AG10803 (cell line): ENCODE measurements around the gene TENT4A.

Experiments
- DNase-seq: peaks from one replicate; pipeline ENCODE4 v3.0.0; 2010; ENCODE audit warnings: low read depth
- H3K4me3 ChIP-seq: 2 replicates; pipeline ENCODE4 v1.5.1; 2011; ENCODE audit warnings: mild to moderate bottlenecking, low read length, control low read depth
- TF ChIP-seq, protein P1 (sequence below): conservative IDR thresholded peaks from 2 replicates; pipeline ENCODE4 v1.5.1; 2011; ENCODE audit warnings: mild to moderate bottlenecking, low read length, control low read depth, inconsistent platforms

TENT4A gene

DNA sequence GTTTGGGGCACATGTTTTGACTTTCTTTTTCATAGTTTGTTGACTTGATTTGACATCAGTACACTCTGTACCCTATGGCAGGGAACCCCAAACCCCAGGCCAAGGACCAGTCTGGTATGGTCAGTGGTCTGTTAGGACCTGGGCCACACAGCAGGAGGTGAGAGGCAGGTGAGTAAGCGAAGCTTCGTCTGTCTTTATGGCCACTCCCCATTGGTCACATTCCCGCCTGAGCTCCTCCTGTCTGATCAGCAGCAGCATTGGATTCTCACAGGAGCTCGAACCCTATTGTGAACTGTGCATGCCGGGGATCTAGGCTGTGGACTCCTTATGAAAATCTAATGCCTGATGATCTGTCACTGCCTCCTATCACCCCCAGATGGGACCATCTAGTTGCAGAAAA is 88.0 kb downstream of the TENT4A start:
- no peak overlapping the region for H3K4me3 ChIP-seq
- TF ChIP-seq, protein P1, sequence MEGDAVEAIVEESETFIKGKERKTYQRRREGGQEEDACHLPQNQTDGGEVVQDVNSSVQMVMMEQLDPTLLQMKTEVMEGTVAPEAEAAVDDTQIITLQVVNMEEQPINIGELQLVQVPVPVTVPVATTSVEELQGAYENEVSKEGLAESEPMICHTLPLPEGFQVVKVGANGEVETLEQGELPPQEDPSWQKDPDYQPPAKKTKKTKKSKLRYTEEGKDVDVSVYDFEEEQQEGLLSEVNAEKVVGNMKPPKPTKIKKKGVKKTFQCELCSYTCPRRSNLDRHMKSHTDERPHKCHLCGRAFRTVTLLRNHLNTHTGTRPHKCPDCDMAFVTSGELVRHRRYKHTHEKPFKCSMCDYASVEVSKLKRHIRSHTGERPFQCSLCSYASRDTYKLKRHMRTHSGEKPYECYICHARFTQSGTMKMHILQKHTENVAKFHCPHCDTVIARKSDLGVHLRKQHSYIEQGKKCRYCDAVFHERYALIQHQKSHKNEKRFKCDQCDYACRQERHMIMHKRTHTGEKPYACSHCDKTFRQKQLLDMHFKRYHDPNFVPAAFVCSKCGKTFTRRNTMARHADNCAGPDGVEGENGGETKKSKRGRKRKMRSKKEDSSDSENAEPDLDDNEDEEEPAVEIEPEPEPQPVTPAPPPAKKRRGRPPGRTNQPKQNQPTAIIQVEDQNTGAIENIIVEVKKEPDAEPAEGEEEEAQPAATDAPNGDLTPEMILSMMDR: no peak
- DNase-seq: no peak

DNA sequence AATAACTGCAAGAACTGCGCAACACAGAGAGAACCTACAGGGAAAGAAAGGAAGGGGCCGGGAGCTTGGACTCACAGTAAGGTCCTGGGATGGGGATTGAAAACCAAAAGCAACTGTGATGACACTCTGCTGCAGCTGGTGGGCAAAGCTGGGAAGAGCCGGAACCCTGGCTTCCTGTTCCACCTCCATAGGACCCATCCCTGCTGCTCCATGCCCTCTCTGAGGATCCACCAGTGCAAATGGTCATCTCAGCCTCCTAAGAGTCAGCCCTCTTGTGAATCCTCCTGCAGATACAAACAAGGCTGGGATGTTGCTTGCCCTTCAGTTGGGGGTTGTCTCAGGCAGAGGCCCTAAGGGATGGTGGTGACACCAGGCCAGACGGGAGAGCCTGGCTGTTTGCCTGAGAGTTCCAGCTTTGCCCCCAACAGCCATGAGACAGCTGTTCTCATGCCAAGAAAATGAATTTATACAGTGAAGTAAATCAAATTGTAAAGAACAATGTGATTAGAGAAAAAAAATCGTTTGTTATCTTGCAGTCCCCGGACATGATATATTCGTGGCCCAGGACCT is 90.8 kb downstream of the TENT4A start:
- no peak for DNase-seq
- no peak overlapping the region for H3K4me3 ChIP-seq
- TF ChIP-seq, protein P1: no peak

DNA sequence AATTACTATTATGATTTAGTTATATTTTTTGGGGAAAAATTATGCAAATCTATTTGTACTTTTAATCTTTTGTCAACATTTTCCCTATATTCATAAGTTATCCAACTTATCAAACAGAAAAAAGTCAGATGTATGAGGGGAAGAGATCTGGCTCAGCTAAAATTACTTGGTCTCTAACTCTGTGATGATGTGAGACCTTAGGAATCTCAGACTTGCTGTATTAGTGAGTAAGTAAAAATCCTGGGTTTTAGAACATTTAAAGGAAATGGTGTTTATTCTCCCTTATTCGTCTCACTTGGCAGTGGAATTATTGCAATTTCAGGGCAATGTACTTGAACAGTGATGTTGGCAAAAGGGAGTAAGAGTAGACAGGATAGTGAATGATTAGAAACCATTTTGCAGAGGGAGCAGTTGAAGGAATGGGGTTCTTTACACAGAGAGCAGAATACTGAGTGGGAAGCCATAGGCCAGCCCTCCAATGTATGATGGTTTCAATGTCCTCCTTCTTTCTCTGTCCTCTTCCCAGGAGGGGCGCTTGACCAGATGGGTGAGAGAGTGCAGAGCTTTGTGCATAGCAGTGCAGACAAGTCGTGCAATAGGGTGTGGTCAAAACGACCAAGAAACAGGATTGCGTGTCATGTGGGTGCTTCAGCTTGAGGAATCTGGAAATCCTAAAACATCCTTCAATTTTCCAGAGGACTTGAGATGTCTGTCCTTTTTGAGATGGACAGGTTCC is 91.7 kb downstream of the TENT4A start:
- peak; percentile 64 for DNase-seq
- H3K4me3 ChIP-seq: no peak overlapping the region
- TF ChIP-seq, protein P1: no peak

DNA sequence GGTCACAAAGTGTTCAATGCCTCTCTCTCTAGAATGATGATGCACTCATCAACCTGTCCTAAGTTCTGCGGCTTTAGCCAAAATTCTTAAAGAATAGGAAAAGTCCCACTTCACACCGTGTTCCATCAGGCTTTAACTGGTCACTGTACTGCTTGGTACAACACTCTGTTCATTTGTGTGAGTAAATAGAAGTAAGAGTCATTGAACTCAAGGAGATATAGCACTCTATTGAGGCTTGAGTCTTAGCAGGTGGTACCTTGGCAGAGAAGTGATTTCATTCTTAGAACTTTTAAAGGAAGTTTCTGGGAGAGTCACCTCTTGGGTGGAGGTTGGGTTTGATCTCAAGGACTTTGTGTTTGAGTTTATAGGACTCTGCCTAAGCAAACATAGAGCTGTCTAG is 92.6 kb downstream of the TENT4A start:
- no peak for DNase-seq
- TF ChIP-seq, protein P1: no peak
- H3K4me3 ChIP-seq: no peak overlapping the region
